HepG2 (cell line): ENCODE measurements around the gene NHERF2. TPM values are rescaled to one million over a fixed set of nuclear protein-coding genes. Genes with fewer than 3 reads are reported as not detected.

Experiments used
- ATAC-seq: fragments of 200-7000 bp; cut with Tn5 transposase; 3 replicates; pipeline ENCODE4 v1.9.1; 2020; ENCODE audit warnings: mild to moderate bottlenecking, moderate library complexity
- BruUV-seq: library from RNA; stranded (reverse); fragments of 400-500 nt; replicated peaks from 2 replicates; lab custom pipeline; 2021; lab: Mats Ljungman, UMichigan
- CTCF ChIA-PET: fragments of 300-600 bp; formaldehyde crosslinking; extraction: SDS; loops from one replicate; lab custom pipeline; 2021; ENCODE audit warnings: low total read pairs, inconsistent platforms, low intra/inter-chr PET ratio; lab: Yijun Ruan, JAX
- POLR2A ChIA-PET: fragments of 350-600 bp; sonication (Branson Sonifier 250); formaldehyde crosslinking; loops from one replicate; lab custom pipeline; 2020; ENCODE audit warnings: antibody characterized with exemption, inconsistent platforms; lab: Yijun Ruan, JAX
- DNase-seq: peaks from one replicate; pipeline ENCODE4 v3.0.0-alpha.2; 2015; ENCODE audit warnings: low spot score
- FAIRE-seq: peaks from 3 replicates; lab custom pipeline; 2011; peaks lifted over from hg19 to GRCh38; lab: Jason Lieb, UNC
- H2AFZ ChIP-seq: one replicate; pipeline ENCODE4 v1.6.1; 2011; ENCODE audit warnings: low read length, inconsistent platforms
- H3K27ac ChIP-seq: fragments of 300-600 bp; 3 replicates; pipeline ENCODE4 v1.8.0; 2011; ENCODE audit warnings: mixed run types, mild to moderate bottlenecking, mixed read lengths, low read length, inconsistent platforms; ENCODE audit not compliant: insufficient read depth; ENCODE audit errors: extremely low read length
- H3K27me3 ChIP-seq, 2 experiments: fragments of 200-600 bp in 1 of 2; 2 replicates in 1 of 2; 3 replicates in 1 of 2; pipeline versions ENCODE4 v1.6.0 to v1.8.0; 2011; ENCODE audit warnings: low read length in 2 of 2, mild to moderate bottlenecking in 2 of 2, moderate library complexity in 2 of 2, inconsistent platforms in 1 of 2; ENCODE audit not compliant: insufficient read depth in 2 of 2, control insufficient read depth in 1 of 2
- H3K36me3 ChIP-seq, 2 experiments: fragments of 200-600 bp in 1 of 2; replicated peaks in 1 of 2; 2 replicates in 1 of 2; 3 replicates in 1 of 2; pipeline versions ENCODE4 v1.5.1 to v1.8.0; 2011; ENCODE audit warnings: low read length in 2 of 2, inconsistent platforms in 1 of 2; ENCODE audit not compliant: insufficient read depth in 2 of 2, control insufficient read depth in 1 of 2
- H3K4me1 ChIP-seq: 2 replicates; pipeline ENCODE4 v1.5.1; 2012; ENCODE audit warnings: low read length, inconsistent platforms; ENCODE audit not compliant: insufficient read depth
- H3K4me2 ChIP-seq: 2 replicates; pipeline ENCODE4 v1.6.0; 2011; ENCODE audit warnings: low read depth, low read length, inconsistent platforms
- H3K4me3 ChIP-seq, 3 experiments: fragments of 200-600 bp in 1 of 3; sonication (generic), shearing (Covaris generic) in 1 of 3; replicated peaks in 1 of 3; 2 replicates each; pipeline ENCODE4 v1.5.1; 2011 to 2016; ENCODE audit warnings: low read length in 3 of 3, inconsistent platforms in 2 of 3, low read depth in 2 of 3, mild to moderate bottlenecking in 2 of 3, control low read depth in 1 of 3, mixed read lengths in 1 of 3; ENCODE audit not compliant: insufficient read depth in 1 of 3
- H3K79me2 ChIP-seq: one replicate; pipeline ENCODE4 v1.6.1; 2011; ENCODE audit warnings: low read length, inconsistent platforms; ENCODE audit not compliant: insufficient read depth
- H3K9ac ChIP-seq: 2 replicates; pipeline ENCODE4 v1.6.0; 2011; ENCODE audit warnings: mild to moderate bottlenecking, low read depth, low read length, inconsistent platforms; ENCODE audit not compliant: insufficient read depth
- H3K9me3 ChIP-seq: 2 replicates; pipeline ENCODE4 v1.5.1; 2012; ENCODE audit warnings: mild to moderate bottlenecking, low read length
- H4K20me1 ChIP-seq: 2 replicates; pipeline ENCODE4 v1.6.0; 2011; ENCODE audit warnings: inconsistent platforms, mild to moderate bottlenecking, low read length, moderate library complexity; ENCODE audit not compliant: insufficient read depth
- AGO2 ChIP-seq: fragments of 200-400 bp; formaldehyde crosslinking; optimal IDR thresholded peaks from 2 replicates; pipeline ENCODE3; 2017; ENCODE audit warnings: mild to moderate bottlenecking, low read depth, low read length, moderate library complexity
- EZH2 ChIP-seq: conservative IDR thresholded peaks from 2 replicates; pipeline ENCODE4 v1.6.1; 2012; ENCODE audit warnings: mild to moderate bottlenecking, low read depth, low read length, moderate library complexity
- FOXP1 ChIP-seq, 2 experiments: fragments of 450-650 bp in 1 of 2; IDR thresholded peaks; 2 replicates each; pipeline ENCODE4 v1.6.1; 2017 to 2018; ENCODE audit warnings: antibody characterized with exemption in 1 of 2
- HNF1A ChIP-seq, 2 experiments: sonication (generic) in 1 of 2; formaldehyde crosslinking in 1 of 2; IDR thresholded peaks; 2 replicates each; pipeline versions ENCODE4 v1.4.0 to v1.6.1; 2016 to 2020; ENCODE audit warnings: borderline replicate concordance in 1 of 2, low read depth in 1 of 2, mild to moderate bottlenecking in 1 of 2, missing genetic modification reagents in 1 of 2
- NFYC ChIP-seq: IDR thresholded peaks from 2 replicates; pipeline ENCODE4 v1.6.1; 2016; ENCODE audit warnings: missing genetic modification reagents, missing compliant biosample characterization
- PHF21A ChIP-seq: sonication (generic); formaldehyde crosslinking; IDR thresholded peaks from 2 replicates; pipeline ENCODE4 v1.5.0; 2020; ENCODE audit warnings: mild to moderate bottlenecking, missing genetic modification reagents
- SUZ12 ChIP-seq: fragments of 150-350 bp; IDR thresholded peaks from 2 replicates; pipeline ENCODE4 v1.6.1; 2014; ENCODE audit warnings: low read depth, low read length
- ZNF382 ChIP-seq: sonication (generic); formaldehyde crosslinking; IDR thresholded peaks from 2 replicates; pipeline ENCODE4 v1.5.0; 2020; ENCODE audit warnings: missing genetic modification reagents, mild to moderate bottlenecking, borderline replicate concordance
- WGBS: methylation state at CpG from one replicate; pipeline ENCODE4 v1.1.6; 2017; ENCODE audit warnings: low lambda C conversion rate; 5-methylcytosine and 5-hydroxymethylcytosine counted together
- in situ Hi-C: cut with HindIII; loops from 2 replicates; pipeline ENCODE4 v1.10.0; 2017; ENCODE audit warnings: low pct_unique_long_range_greater_than_20kb; ENCODE audit not compliant: extremely low pct_ligation_motif_present
- intact Hi-C: fragments of 100-400 bp; cut with micrococcal nuclease; formaldehyde crosslinking; loops from one replicate; pipeline ENCODE4 v1.10.0; 2022; ENCODE audit not compliant: unreplicated experiment
- polyA plus RNA-seq, 8 experiments: library from polyadenylated mRNA; depleted of rRNA in 3 of 8; stranded (reverse) in 7 of 8; unstranded in 1 of 8; fragments of >200 nt; fragmentation: Illumina TruSeq in 4 of 8; extraction: Trizol in 4 of 8; gene quantifications; 2 replicates each; pipeline versions ENCODE4 v1.2.1 to v1.2.3, GENCODE V29; 2011 to 2016; ENCODE audit warnings: low read depth in 4 of 8, missing spikeins in 1 of 8, mixed read lengths in 1 of 8; ENCODE audit not compliant: insufficient read depth in 1 of 8
- total RNA-seq, 5 experiments: library from RNA; depleted of rRNA; stranded (reverse); fragments of >200 nt; fragmentation: Illumina TruSeq; extraction: Trizol; gene quantifications; 2 replicates each; pipeline ENCODE4 v1.2.3, GENCODE V29; 2016; ENCODE audit warnings: low read depth in 1 of 5
- TF ChIP-seq, protein P1 (sequence below): sonication (generic); formaldehyde crosslinking; conservative IDR thresholded peaks from 2 replicates; pipeline ENCODE4 v1.8.0; 2022; ENCODE audit warnings: low read depth, missing genetic modification reagents

NHERF2 gene
- total and polyA plus RNA-seq, 2 of the 13 experiments (the other 11 are each of a cell fraction or from before 2014, with no cell fraction given), result 23.7 to 39.3 TPM

DNA sequence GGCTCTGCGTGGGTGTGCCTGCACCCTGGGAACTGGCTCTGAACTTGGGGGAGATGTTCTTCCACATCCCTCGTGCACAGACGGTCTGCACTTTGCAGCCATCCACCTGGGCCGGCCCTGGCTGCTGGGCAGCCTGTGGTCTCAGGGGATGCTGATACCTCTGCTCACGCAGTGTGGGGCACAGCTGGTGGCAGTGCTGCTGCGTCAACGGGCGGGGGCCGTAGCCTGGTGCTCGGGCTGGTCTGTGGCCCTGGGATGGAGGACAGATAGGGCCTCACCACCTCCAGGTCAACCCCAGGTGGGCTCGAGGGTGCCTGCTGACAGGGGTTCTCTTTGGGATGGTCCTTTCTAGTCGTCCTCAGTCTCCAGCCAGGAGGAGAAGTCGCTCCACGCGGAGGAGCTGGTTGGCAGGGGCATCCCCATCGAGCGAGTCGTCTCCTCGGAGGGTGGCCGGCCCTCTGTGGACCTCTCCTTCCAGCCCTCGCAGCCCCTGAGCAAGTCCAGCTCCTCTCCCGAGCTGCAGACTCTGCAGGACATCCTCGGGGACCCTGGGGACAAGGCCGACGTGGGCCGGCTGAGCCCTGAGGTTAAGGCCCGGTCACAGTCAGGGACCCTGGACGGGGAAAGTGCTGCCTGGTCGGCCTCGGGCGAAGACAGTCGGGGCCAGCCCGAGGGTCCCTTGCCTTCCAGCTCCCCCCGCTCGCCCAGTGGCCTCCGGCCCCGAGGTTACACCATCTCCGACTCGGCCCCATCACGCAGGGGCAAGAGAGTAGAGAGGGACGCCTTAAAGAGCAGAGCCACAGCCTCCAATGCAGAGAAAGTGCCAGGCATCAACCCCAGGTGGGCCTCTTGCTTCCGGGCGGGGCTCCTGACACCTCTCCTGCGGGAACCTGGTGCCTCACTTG lies 57.4 kb downstream of the NHERF2 start:
- Histone ChIP-seq H2AFZ (no peak overlapping the region), H3K9ac (no peak overlapping the region), H3K27me3 (no peaks in the 10 kb centered on the region), H3K79me2 (no peaks in the 10 kb centered on the region), H3K4me1 (no peaks in the 10 kb centered on the region), H3K27ac (no peak overlapping the region), H3K9me3 (no peaks in the 10 kb centered on the region), H3K4me3 (no peak overlapping the region)
- ATAC-seq, result no peak
- in situ Hi-C loops (loop anchor here (10.0 kb wide), 1 partner anchor 61 kb away; the partner anchor contains the start of gene RAB26), intact Hi-C loops (no loop called here)
- 94% methylated on average over 17 of the region's 44 CpGs for WGBS
- no peak for DNase-seq
- CTCF ChIA-PET, result no interaction called here
- no peak for FAIRE-seq
- no TSS peak for BruUV-seq
- TF ChIP-seq EZH2, result no peak
- peak; percentile 33 for TF ChIP-seq AGO2
- no peak for TF ChIP-seq NFYC (CRISPR knock-in tag)
- TF ChIP-seq, all 625 proteins: peak for 1
- H4K20me1 ChIP-seq, result no peaks in the 10 kb centered on the region
- H3K4me2 ChIP-seq, result no peak overlapping the region
- H3K36me3 ChIP-seq, result peaks cover 17 to 22% of the 10 kb centered on the region in 2 experiments; a peak in 2 of 5 replicates
- POLR2A ChIA-PET, result no interaction called here

DNA sequence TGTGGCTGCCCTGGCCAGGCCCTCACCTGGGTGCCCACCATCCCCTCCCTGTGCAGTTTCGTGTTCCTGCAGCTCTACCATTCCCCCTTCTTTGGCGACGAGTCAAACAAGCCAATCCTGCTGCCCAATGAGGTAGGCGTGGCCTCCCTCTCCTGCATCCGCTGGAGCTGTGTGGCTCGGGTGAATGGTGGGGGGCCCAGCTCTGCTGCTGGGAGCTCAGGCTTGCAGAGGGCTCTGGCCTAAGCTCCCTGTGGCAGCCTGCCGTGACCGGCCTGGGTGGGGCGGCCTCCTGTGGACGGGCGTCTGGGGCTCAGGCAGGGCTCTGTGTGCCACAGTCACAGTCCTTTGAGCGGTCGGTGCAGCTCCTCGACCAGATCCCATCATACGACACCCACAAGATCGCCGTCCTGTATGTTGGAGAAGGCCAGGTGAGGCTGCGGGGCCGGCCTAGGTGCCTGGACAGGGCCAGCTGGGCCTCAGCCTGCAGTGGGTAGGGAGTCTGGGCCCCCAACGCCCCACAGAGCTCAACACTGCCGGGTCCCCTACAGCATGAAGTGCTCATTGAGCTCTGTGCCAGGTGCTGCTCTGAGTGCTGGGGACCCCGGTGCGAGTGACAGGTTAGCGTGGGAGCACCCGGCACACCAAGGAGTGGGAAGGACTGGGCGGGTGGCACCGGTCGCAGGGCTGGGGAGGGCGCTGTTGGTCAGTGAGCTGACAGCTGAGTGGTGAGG lies 58.4 kb downstream of the NHERF2 start:
- no peak; the same call in 2 of the 3 replicates for ATAC-seq
- Histone ChIP-seq H3K9me3 (no peaks in the 10 kb centered on the region), H3K4me3 (no peak overlapping the region), H3K4me2 (no peak overlapping the region), H2AFZ (no peak overlapping the region), H3K9ac (no peak overlapping the region), H3K27me3 (no peaks in the 10 kb centered on the region), H4K20me1 (no peaks in the 10 kb centered on the region), H3K36me3 (peaks cover 15 to 21% of the 10 kb centered on the region in 2 experiments; a peak in 2 of 5 replicates), H3K27ac (no peak overlapping the region), H3K79me2 (no peaks in the 10 kb centered on the region), H3K4me1 (no peaks in the 10 kb centered on the region)
- CTCF ChIA-PET, result no interaction called here
- FAIRE-seq, result no peak
- in situ Hi-C loops (loop anchor here (5.0 to 10.0 kb wide), 2 partner anchors 60 to 63 kb away; partner anchors contain the start of gene RAB26), intact Hi-C loops (no loop called here)
- DNase-seq, result no peak
- POLR2A ChIA-PET, result no interaction called here
- WGBS, result 97% methylated on average over 20 of the region's 29 CpGs
- no TSS peak for BruUV-seq
- TF ChIP-seq PHF21A (CRISPR knock-in tag) (no peak), HNF1A (IDR thresholded peaks at IDR 0.05; ENCODE audit: low read depth) (no peak), HNF1A (CRISPR knock-in tag; IDR thresholded peaks at IDR 0.05; ENCODE audit: borderline replicate concordance) (no peak), ZNF382 (no peak), SUZ12 (no peak), FOXP1 (IDR thresholded peaks at IDR 0.05) (no peak), FOXP1 (CRISPR knock-in tag; IDR thresholded peaks at IDR 0.05) (no peak)
- TF ChIP-seq, protein P1, sequence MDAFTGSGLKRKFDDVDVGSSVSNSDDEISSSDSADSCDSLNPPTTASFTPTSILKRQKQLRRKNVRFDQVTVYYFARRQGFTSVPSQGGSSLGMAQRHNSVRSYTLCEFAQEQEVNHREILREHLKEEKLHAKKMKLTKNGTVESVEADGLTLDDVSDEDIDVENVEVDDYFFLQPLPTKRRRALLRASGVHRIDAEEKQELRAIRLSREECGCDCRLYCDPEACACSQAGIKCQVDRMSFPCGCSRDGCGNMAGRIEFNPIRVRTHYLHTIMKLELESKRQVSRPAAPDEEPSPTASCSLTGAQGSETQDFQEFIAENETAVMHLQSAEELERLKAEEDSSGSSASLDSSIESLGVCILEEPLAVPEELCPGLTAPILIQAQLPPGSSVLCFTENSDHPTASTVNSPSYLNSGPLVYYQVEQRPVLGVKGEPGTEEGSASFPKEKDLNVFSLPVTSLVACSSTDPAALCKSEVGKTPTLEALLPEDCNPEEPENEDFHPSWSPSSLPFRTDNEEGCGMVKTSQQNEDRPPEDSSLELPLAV, result no peak
